ENCODE measurements around the gene BCLAF3. TPM values are rescaled to one million over a fixed set of nuclear protein-coding genes. Genes with fewer than 3 reads are reported as not detected.

Gene BCLAF3
- 1.2 and 1.7 TPM in 2 replicates for total RNA-seq

DNA sequence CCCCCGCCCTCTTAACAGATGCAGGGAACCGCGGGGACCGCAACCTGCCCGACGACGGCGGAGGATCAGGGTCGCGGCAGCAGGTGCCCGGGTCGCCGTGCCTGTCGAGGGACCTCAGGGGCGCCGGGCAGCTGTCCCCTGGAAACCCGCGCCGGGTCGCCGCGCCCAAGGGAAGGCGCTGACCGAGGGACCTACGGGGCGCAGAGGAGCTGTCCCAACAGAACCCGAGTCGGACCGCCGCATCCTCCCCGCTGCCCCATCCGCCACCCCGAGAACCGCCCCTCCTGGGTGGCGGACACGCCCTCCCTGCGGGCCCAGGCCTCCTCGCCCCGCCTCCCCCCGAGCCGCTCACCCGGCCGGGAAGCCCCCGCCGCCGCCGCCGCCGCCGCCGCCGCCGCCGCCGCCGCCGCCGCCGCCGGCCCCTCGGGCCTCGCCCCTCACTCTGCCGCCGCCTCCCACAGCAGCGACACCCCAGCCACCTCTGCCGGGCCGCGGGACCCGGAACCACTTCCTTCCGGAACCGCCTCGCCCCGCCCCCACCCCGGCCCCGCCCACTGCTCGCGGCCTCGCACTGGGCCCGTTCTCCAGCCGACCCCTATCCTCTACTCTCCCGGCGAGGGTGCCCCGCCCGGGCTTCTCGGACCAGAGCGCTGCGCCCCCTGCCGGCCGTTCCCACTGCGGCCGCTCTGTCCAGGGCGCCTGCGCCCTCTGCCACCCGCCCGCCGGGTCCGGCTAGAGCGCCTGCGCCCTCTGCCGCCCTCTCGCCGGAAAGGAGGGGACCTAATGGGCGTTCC is at the start of gene BCLAF3:
Gene BCLAF3 (minus strand): TSS at position 506 of the 794 bp plus-strand sequence. CDS start 20,797 bp downstream, outside the sequence.
- H3K4me3 ChIP-seq (ENCODE audit: low read depth, low read length) = peak within 1 kb of the TSS; percentile 75
- TF ChIP-seq, protein P1, sequence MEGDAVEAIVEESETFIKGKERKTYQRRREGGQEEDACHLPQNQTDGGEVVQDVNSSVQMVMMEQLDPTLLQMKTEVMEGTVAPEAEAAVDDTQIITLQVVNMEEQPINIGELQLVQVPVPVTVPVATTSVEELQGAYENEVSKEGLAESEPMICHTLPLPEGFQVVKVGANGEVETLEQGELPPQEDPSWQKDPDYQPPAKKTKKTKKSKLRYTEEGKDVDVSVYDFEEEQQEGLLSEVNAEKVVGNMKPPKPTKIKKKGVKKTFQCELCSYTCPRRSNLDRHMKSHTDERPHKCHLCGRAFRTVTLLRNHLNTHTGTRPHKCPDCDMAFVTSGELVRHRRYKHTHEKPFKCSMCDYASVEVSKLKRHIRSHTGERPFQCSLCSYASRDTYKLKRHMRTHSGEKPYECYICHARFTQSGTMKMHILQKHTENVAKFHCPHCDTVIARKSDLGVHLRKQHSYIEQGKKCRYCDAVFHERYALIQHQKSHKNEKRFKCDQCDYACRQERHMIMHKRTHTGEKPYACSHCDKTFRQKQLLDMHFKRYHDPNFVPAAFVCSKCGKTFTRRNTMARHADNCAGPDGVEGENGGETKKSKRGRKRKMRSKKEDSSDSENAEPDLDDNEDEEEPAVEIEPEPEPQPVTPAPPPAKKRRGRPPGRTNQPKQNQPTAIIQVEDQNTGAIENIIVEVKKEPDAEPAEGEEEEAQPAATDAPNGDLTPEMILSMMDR (conservative IDR thresholded peaks at IDR 0.05; ENCODE audit: low read depth, low read length) = peak; percentile 58
- DNase-seq (ENCODE audit: low read depth) = no peak

DNA sequence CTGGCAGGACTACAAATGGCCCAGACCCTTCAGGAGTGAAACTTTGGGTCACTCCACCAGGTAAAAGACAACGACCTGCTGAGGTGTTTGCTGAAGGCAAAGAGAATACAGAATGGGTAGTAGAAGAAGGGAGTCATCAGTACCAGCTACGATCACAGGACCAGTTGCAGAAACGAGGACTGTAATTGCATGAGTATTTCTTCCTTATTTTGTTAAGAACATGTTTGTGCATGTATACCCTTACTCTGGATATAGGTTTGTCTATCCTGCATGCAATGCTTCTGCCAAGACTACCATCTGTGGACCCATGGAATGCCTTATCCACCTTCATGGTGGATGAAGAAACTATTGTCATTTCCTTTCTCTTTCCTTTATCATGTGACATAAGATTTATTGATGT is 48.1 kb upstream of the BCLAF3 start:
- TF ChIP-seq, protein P1 (conservative IDR thresholded peaks at IDR 0.05; ENCODE audit: low read depth, low read length) = no peak
- DNase-seq (ENCODE audit: low read depth) = no peak
- no peak overlapping the region for H3K4me3 ChIP-seq (ENCODE audit: low read depth, low read length)

DNA sequence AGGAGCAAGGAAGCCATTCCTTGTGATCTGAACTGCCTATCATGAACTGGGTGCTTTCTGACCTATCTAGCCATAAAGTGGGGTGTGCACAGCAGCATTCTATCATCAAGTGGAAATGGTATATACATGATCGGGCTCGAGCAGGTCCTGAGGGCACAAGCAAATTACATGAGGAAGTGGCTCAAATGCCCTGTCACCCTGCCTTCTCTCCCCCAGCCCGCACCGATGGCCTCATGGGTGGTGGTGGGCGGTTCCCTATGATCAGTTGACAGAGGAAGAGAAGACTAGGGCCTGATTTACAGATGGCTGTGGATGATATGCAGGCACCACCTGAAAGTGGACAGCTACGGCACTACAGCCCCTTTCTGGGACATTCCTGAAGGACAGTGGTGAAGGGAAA is 46.3 kb upstream of the BCLAF3 start:
- TF ChIP-seq, protein P1 (conservative IDR thresholded peaks at IDR 0.05; ENCODE audit: low read depth, low read length) = no peak
- H3K4me3 ChIP-seq (ENCODE audit: low read depth, low read length) = no peak overlapping the region
- DNase-seq (ENCODE audit: low read depth) = no peak

DNA sequence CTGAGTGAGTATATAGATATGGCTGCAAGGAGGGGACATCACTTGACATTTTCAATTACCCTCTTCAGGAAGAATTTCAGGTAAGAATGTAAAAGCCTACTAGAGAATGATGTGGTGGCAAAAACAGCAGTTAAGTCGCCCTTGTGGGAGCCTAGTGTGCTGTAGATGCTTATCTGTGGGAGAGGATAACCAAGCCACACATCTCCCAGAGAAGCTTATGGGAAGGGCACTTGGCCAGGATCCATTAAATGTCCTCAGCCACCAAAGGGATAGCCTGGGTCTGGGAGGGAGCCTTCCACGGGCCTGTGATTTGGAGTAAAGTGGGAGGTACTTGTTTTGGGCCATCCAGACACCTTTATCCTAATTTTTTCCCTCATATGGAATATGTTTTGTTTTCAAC is 41.3 kb upstream of the BCLAF3 start:
- TF ChIP-seq, protein P1 (conservative IDR thresholded peaks at IDR 0.05; ENCODE audit: low read depth, low read length) = no peak
- no peak for DNase-seq (ENCODE audit: low read depth)
- H3K4me3 ChIP-seq (ENCODE audit: low read depth, low read length) = no peak overlapping the region

DNA sequence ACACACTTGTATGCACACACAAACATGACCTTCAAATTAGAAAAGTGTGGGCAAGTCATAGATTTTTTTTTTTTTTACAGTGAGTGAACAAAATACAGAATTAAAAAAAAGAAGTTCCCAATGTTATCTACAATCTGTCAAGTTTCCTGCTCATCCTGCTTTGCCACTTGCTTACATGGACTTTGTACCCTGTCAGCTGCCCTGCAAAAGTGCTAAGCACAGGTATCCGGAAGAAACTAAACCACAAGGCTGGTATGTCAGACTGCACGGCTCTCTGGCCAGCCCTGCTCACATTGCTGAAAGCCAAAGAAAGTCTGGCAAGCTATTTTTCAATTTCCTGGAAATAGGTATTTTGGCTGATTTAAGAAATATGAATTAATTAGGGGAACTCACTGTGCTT is 38.9 kb upstream of the BCLAF3 start:
- peak; percentile 37 for DNase-seq (ENCODE audit: low read depth)
- TF ChIP-seq, protein P1 (conservative IDR thresholded peaks at IDR 0.05; ENCODE audit: low read depth, low read length) = no peak
- no peak overlapping the region for H3K4me3 ChIP-seq (ENCODE audit: low read depth, low read length)

DNA sequence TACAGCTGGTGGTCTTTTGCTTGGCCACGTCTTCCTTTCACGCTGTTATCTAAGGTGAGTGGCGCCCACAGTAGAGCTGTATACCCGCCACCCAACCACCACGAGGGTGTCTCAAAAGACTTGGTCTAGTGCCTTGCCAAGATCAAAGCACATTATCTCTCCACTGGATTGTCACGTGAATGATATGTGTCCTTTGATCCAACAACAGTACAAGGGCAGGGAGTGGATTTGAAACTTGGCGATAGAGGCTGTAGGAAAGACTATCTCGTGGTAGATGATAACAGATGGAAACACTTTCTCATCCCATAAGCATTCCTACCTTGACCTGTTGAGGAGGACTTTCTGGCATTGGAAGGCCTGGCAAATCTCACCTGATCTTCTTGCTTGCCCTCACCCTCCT is 37.7 kb upstream of the BCLAF3 start:
- H3K4me3 ChIP-seq (ENCODE audit: low read depth, low read length) = no peak overlapping the region
- DNase-seq (ENCODE audit: low read depth) = no peak
- TF ChIP-seq, protein P1 (conservative IDR thresholded peaks at IDR 0.05; ENCODE audit: low read depth, low read length) = no peak

DNA sequence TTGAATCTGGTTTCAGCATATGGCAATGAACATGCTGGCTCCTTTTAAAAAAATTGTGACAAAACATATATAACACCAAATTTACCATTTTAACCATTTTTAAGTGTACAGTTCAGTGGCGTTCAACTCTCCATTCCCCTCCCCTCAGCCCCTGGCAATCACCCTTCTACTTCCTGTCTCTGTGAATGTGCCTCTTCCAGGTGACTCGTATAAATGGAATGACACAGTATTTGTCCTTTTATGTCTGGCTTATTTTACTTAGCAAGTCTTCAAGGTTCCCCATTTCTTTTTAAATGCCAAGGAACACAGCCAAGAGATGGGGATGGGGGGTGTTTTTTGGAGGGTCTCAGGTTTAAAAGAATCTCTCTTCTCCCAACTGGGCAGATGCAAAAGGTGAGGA is 35.4 kb upstream of the BCLAF3 start:
- TF ChIP-seq, protein P1 (conservative IDR thresholded peaks at IDR 0.05; ENCODE audit: low read depth, low read length) = no peak
- no peak overlapping the region for H3K4me3 ChIP-seq (ENCODE audit: low read depth, low read length)
- DNase-seq (ENCODE audit: low read depth) = no peak
